CD4-positive, alpha-beta T cell (primary cell): ENCODE results near the gene PTPRN2. TPM values are rescaled to one million over a fixed set of nuclear protein-coding genes. Genes with fewer than 3 reads are reported as not detected.

Experiments used
- ATAC-seq: fragments of 200-7000 bp; cut with Tn5 transposase; one replicate; pipeline ENCODE4 v1.10.0; 2022; ENCODE audit warnings: mild to moderate bottlenecking; ENCODE audit not compliant: poor library complexity
- CTCF ChIA-PET: fragments of 350-600 bp; sonication (Branson Sonifier 250); formaldehyde crosslinking; loops from one replicate; lab custom pipeline; 2021; ENCODE audit warnings: antibody characterized with exemption, inconsistent platforms; lab: Charles Lee
- POLR2A ChIA-PET: fragments of 350-600 bp; sonication (Branson Sonifier 250); formaldehyde crosslinking; loops from one replicate; lab custom pipeline; 2021; ENCODE audit warnings: antibody characterized with exemption, inconsistent platforms; lab: Charles Lee
- DNase-seq, 14 experiments: peaks; one replicate each; pipeline ENCODE4 v3.0.0-alpha.2; 2013 to 2020; ENCODE audit warnings: mixed read lengths in 2 of 14
- H3K27ac ChIP-seq, 2 donors: one replicate each; pipeline versions ENCODE4 v1.5.1 to v1.7.0; 2013; ENCODE audit warnings: low read length in 2 of 2, low read depth in 1 of 2, mild to moderate bottlenecking in 1 of 2
- H3K27me3 ChIP-seq, 2 experiments: 1 replicate in 1 of 2; 2 replicates in 1 of 2; pipeline versions ENCODE4 v1.6.1 to v1.7.0; 2013; ENCODE audit warnings: low read length in 2 of 2, control low read depth in 1 of 2, mild to moderate bottlenecking in 1 of 2, moderate library complexity in 1 of 2; ENCODE audit not compliant: insufficient read depth in 2 of 2, control insufficient read depth in 1 of 2
- H3K36me3 ChIP-seq: one replicate; pipeline ENCODE4 v1.6.1; 2013; ENCODE audit warnings: low read length, control low read depth; ENCODE audit not compliant: insufficient read depth
- H3K4me1 ChIP-seq: one replicate; pipeline ENCODE4 v1.6.1; 2013; ENCODE audit warnings: low read length, control low read depth; ENCODE audit not compliant: insufficient read depth
- H3K4me3 ChIP-seq: one replicate; pipeline ENCODE4 v1.5.1; 2013; ENCODE audit warnings: mild to moderate bottlenecking, low read length, moderate library complexity
- H3K9me3 ChIP-seq, 2 experiments: 1 replicate in 1 of 2; 2 replicates in 1 of 2; pipeline versions ENCODE4 v1.6.1 to v1.7.0; 2013; ENCODE audit warnings: low read length in 2 of 2, mild to moderate bottlenecking in 2 of 2, control low read depth in 1 of 2, moderate library complexity in 1 of 2; ENCODE audit not compliant: control insufficient read depth in 1 of 2, insufficient read depth in 1 of 2
- H3K27ac Mint-ChIP-seq: one replicate; pipeline ENCODE4 v1.8.0; 2020; ENCODE audit warnings: mixed read lengths
- H3K27me3 Mint-ChIP-seq: one replicate; pipeline ENCODE4 v1.8.0; 2021; ENCODE audit warnings: mixed read lengths
- H3K36me3 Mint-ChIP-seq: one replicate; pipeline ENCODE4 v1.8.0; 2021; ENCODE audit warnings: low read depth, mixed read lengths
- H3K4me1 Mint-ChIP-seq: one replicate; pipeline ENCODE4 v1.8.0; 2021; ENCODE audit warnings: low read depth, mixed read lengths
- H3K4me3 Mint-ChIP-seq: one replicate; pipeline ENCODE4 v1.8.0; 2020; ENCODE audit warnings: mild to moderate bottlenecking, mixed read lengths
- H3K9me3 Mint-ChIP-seq: one replicate; pipeline ENCODE4 v1.8.0; 2020; ENCODE audit warnings: mixed read lengths
- intact Hi-C, 2 experiments: fragments of 100-400 bp; cut with DNase I in 1 of 2; cut with micrococcal nuclease in 1 of 2; formaldehyde crosslinking; loops; one replicate each; pipeline versions ENCODE4 v1.15.1 to v1.9.0; 2023 to 2025; cut with DNase I, micrococcal nuclease
- total RNA-seq, 174 experiments: library from RNA in 2 of 174; stranded (reverse) in 2 of 174; gene quantifications; one replicate each; pipeline ENCODE4 v1.2.3 and lab custom pipeline; 2021 to 2026
- TF ChIP-seq, protein P1 (sequence below): fragments of 200-600 bp; IDR thresholded peaks from one replicate; pipeline ENCODE4 v1.8.0; 2022; ENCODE audit warnings: antibody characterized with exemption, mild to moderate bottlenecking

The PTPRN2 gene
- total RNA-seq, 2 experiments from 2014 or later = 0.34 to 0.44 TPM

DNA sequence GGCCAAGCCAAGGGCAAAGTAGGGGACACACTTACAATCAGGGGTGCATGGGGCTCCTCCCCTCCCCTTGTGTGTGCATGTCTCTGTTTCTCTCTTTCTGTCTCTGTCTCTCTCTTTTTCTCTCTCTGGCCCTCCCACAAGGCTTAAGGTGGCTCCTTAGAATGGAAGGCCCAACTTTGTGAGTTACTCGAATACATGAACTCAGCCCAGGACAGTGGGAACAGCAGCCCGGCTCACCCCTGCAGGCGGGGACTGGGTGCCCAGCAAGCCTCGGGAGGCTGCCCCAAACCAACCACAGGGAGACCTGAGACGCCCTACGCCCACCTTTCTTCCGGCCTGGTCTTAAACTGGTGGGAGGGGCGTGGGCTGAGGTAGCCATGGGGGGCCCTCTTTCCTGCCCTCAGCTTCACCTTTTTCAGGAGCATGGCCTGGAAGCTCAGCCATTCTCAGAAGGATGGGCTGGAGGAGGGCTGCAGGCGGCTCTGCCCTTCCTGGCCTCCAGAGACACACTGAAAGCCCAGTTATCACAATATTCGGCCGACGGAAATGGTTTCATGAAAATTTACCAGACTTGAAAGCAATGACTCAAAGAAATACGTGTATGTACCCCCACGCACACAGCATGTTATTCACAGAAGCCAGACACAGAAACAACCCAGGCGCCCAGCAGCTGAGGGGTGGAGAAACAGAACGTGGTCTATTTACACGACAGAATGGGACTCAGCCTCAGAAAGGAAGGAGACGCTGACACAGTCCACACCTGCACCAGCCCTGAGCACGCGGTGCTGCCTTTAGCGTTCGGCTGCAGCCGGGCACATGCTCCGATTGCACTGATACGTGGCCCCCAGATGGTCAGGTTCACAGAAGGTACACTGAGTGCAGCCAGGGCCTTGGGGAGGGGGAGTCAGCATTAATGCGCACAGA lies 229.5 kb downstream of the PTPRN2 start:
- POLR2A ChIA-PET = no interaction called here
- Histone ChIP-seq H3K4me1 (no peaks in the 10 kb centered on the region), H3K27me3 (peaks cover 2 to 5% of the 10 kb centered on the region in 2 experiments), H3K27ac (no peak overlapping the region), H3K9me3 (peaks cover 7 to 54% of the 10 kb centered on the region in 2 experiments), H3K36me3 (no peaks in the 10 kb centered on the region), H3K4me3 (no peak overlapping the region)
- intact Hi-C loops = no loop called here
- TF ChIP-seq, protein P1, sequence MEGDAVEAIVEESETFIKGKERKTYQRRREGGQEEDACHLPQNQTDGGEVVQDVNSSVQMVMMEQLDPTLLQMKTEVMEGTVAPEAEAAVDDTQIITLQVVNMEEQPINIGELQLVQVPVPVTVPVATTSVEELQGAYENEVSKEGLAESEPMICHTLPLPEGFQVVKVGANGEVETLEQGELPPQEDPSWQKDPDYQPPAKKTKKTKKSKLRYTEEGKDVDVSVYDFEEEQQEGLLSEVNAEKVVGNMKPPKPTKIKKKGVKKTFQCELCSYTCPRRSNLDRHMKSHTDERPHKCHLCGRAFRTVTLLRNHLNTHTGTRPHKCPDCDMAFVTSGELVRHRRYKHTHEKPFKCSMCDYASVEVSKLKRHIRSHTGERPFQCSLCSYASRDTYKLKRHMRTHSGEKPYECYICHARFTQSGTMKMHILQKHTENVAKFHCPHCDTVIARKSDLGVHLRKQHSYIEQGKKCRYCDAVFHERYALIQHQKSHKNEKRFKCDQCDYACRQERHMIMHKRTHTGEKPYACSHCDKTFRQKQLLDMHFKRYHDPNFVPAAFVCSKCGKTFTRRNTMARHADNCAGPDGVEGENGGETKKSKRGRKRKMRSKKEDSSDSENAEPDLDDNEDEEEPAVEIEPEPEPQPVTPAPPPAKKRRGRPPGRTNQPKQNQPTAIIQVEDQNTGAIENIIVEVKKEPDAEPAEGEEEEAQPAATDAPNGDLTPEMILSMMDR = no peak
- ATAC-seq (no peak), DNase-seq (no peak)
- H3K27me3 Mint-ChIP-seq = peaks cover 17% of the 10 kb centered on the region
- CTCF ChIA-PET = no interaction called here
- H3K36me3 Mint-ChIP-seq = no peaks in the 10 kb centered on the region
- no peak overlapping the region for H3K27ac Mint-ChIP-seq
- H3K9me3 Mint-ChIP-seq = peaks cover 11% of the 10 kb centered on the region
- H3K4me3 Mint-ChIP-seq = no peak overlapping the region
- no peaks in the 10 kb centered on the region for H3K4me1 Mint-ChIP-seq

DNA sequence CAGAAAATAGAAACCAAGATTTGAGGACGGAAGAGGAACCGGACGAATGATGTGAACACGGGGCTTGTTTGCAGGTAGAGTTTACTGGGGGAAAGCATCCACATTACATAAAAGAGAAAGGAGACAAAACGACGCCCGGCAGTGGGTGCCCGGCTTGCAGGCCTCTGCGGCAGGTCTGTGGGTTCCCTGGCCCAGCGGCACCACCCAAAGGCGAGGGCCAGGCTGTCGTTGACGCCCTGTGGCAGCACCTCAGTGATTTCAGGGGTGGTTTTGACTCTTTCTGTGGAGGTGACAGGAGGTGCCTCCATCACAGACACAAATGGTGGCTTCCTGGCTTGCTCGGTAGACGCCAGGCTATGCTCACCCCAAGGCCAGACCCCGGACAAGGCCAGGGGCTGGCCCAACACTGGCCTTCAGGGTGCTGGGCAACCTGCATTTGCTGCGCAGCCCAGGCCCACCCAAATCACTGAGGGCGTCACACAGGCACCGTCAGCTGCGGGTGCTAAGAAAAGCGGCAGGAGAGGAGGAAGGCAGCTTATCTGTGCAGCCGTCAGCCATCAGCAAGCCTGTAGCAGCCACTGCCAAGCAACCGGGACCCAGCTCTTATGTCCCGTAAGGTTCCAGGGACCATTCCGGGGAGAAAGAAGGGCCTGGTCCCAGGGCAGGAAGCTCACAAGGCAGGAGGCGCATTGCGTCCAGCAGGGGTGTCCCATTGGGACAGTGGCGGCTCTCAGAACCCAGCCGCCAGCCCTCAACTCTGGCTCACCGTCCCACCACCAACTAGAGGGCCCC lies 230.3 kb downstream of the PTPRN2 start:
- Histone ChIP-seq H3K27me3 (peaks cover 2 to 5% of the 10 kb centered on the region in 2 experiments), H3K4me3 (no peak overlapping the region), H3K9me3 (peaks cover 7 to 49% of the 10 kb centered on the region in 2 experiments), H3K4me1 (no peaks in the 10 kb centered on the region), H3K27ac (no peak overlapping the region), H3K36me3 (no peaks in the 10 kb centered on the region)
- ChIA-PET CTCF (no interaction called here), POLR2A (no interaction called here)
- TF ChIP-seq, protein P1 = no peak
- no peaks in the 10 kb centered on the region for H3K4me1 Mint-ChIP-seq
- no peaks in the 10 kb centered on the region for H3K36me3 Mint-ChIP-seq
- peaks cover 25% of the 10 kb centered on the region for H3K27me3 Mint-ChIP-seq
- no peak overlapping the region for H3K27ac Mint-ChIP-seq
- intact Hi-C loops = no loop called here
- peaks cover 11% of the 10 kb centered on the region for H3K9me3 Mint-ChIP-seq
- DNase-seq (no peak), ATAC-seq (no peak)
- no peak overlapping the region for H3K4me3 Mint-ChIP-seq

DNA sequence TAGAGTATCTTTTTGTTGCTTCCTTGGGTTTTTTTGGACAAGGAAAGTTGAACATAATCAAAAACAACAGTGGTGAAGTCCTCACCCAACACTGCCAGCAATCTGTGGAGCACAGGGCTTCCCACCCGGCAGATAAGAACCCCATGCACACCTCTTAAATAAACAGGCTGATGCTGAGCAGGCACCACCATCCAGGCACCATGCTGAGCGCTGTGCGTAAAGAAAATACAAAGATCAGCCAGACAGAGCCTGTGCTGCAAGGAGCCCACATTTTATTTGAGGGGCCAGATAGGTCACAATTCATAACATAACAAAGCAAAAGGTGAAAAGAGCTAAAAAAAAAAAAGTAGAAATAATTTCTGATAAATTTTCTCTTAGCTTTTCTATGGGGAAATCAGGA lies 231.2 kb downstream of the PTPRN2 start:
- no peaks in the 10 kb centered on the region for H3K36me3 ChIP-seq
- H3K27me3 ChIP-seq = peaks cover 2 to 5% of the 10 kb centered on the region in 2 experiments
- DNase-seq (no peak), ATAC-seq (no peak)
- Mint-ChIP-seq H3K36me3 (no peaks in the 10 kb centered on the region), H3K4me1 (no peaks in the 10 kb centered on the region), H3K9me3 (peaks cover 11% of the 10 kb centered on the region), H3K27me3 (peaks cover 25% of the 10 kb centered on the region), H3K27ac (no peak overlapping the region), H3K4me3 (no peak overlapping the region)
- no peak overlapping the region for H3K27ac ChIP-seq
- intact Hi-C loops = no loop called here
- H3K4me1 ChIP-seq = no peaks in the 10 kb centered on the region
- POLR2A ChIA-PET = no interaction called here
- H3K9me3 ChIP-seq = peaks cover 7 to 41% of the 10 kb centered on the region in 2 experiments
- CTCF ChIA-PET = no interaction called here
- TF ChIP-seq, protein P1 = no peak
- no peak overlapping the region for H3K4me3 ChIP-seq
